Fibroblast of the conjunctiva (primary cell): ENCODE results near the gene UNK.
"Not testable (repeated sequence)": the region's sequence is repeated elsewhere in the genome, so short reads cannot be mapped to it uniquely, and the experiment has no call there.

ENCODE experiments used
- DNase-seq: peaks from one replicate; pipeline ENCODE4 v3.0.0-alpha.2; 2010; ENCODE audit warnings: low read depth

The UNK gene

GRCh38 chr17:75774471-75774990 is 10.1 kb upstream of the UNK start:
- no peak for DNase-seq

- DNase-seq = no peak
Measured at GRCh38 chr17:75774991-75775668, 9.5 kb upstream of the UNK start.

GRCh38 chr17:75776386-75777295 is 8.0 kb upstream of the UNK start:
- DNase-seq = no peak

GRCh38 chr17:75777296-75777922 is 7.2 kb upstream of the UNK start:
- DNase-seq = no peak

- DNase-seq = not testable (repeated sequence)
Measured at GRCh38 chr17:75778066-75778860, 6.3 kb upstream of the UNK start.

- DNase-seq = no peak
Measured at GRCh38 chr17:75778861-75779249, 5.8 kb upstream of the UNK start.

GRCh38 chr17:75779250-75779986 is 5.2 kb upstream of the UNK start:
- peak; percentile 100 for DNase-seq

GRCh38 chr17:75779987-75780889 is 4.4 kb upstream of the UNK start:
- DNase-seq = no peak

GRCh38 chr17:75783069-75783783 is 1.4 kb upstream of the UNK start:
- DNase-seq = no peak

GRCh38 chr17:75783803-75784472 is 668 bp upstream of the UNK start:
- DNase-seq = no peak

GRCh38 chr17:75785016-75785890 is 647 bp downstream of the UNK start:
- peak; percentile 90 for DNase-seq

GRCh38 chr17:75791254-75791653 is 6.6 kb downstream of the UNK start:
- DNase-seq = no peak

GRCh38 chr17:75793460-75793859 is 8.9 kb downstream of the UNK start:
- DNase-seq = no peak

GRCh38 chr17:75795820-75796607 is 11.4 kb downstream of the UNK start:
- no peak for DNase-seq

GRCh38 chr17:75799402-75799801 is 14.8 kb downstream of the UNK start:
- DNase-seq = no peak

GRCh38 chr17:75803883-75804282 is 19.3 kb downstream of the UNK start:
- no peak for DNase-seq
